Sigmoid colon (tissue), 7 donors: ENCODE data around the gene HDAC4. TPM values are rescaled to one million over a fixed set of nuclear protein-coding genes. Genes with fewer than 3 reads are reported as not detected.
A peak's percentile ranks its signal among the peaks of the same experiment; 100 is the strongest.

Experiments
- DNase-seq: peaks from one replicate; pipeline ENCODE4 v3.0.0-alpha.2; 2019
- H3K27ac ChIP-seq, 4 donors: fragments of 200-600 bp; sonication (generic); one replicate each; pipeline ENCODE4 v1.5.1; 2016 to 2019; ENCODE audit warnings: mild to moderate bottlenecking in 1 of 4
- H3K27me3 ChIP-seq, 3 donors: fragments of 200-600 bp; sonication (generic); one replicate each; pipeline ENCODE4 v1.5.1; 2019; ENCODE audit warnings: mild to moderate bottlenecking in 1 of 3
- H3K36me3 ChIP-seq, 4 donors: fragments of 200-600 bp; sonication (generic); one replicate each; pipeline ENCODE4 v1.5.1; 2016 to 2019
- H3K4me1 ChIP-seq, 4 donors: fragments of 200-600 bp; sonication (generic); one replicate each; pipeline ENCODE4 v1.5.1; 2017 to 2019
- H3K4me3 ChIP-seq, 4 donors: fragments of 200-600 bp; sonication (generic); one replicate each; pipeline ENCODE4 v1.5.1; 2017 to 2019; ENCODE audit warnings: mild to moderate bottlenecking in 2 of 4, moderate library complexity in 1 of 4
- H3K9me3 ChIP-seq, 4 donors: fragments of 200-600 bp in 3 of 4; sonication (generic) in 3 of 4; one replicate each; pipeline versions ENCODE4 v1.5.1 to v1.6.1; 2013 to 2019
- EP300 ChIP-seq, 4 donors: sonication (generic); formaldehyde crosslinking; IDR thresholded peaks; one replicate each; pipeline ENCODE4 v1.6.1; 2017; ENCODE audit warnings: antibody characterized with exemption in 4 of 4
- POLR2A ChIP-seq, 2 donors: fragments of 450-650 bp; IDR thresholded peaks; one replicate each; pipeline ENCODE4 v1.6.1; 2016; ENCODE audit warnings: antibody characterized with exemption in 2 of 2, mild to moderate bottlenecking in 2 of 2, moderate library complexity in 2 of 2
- POLR2AphosphoS5 ChIP-seq, 4 donors: sonication (generic); formaldehyde crosslinking; IDR thresholded peaks; one replicate each; pipeline ENCODE4 v1.6.1; 2017; ENCODE audit warnings: antibody characterized with exemption in 4 of 4
- whole genome bisulfite sequencing, 2 donors: extraction: QIAGEN DNeasy Blood & Tissue Kit; methylation state at CpG; one replicate each; pipeline ENCODE4 v1.1.7; 2013; 5-methylcytosine and 5-hydroxymethylcytosine counted together
- intact Hi-C: fragments of 100-400 bp; cut with DNase I; formaldehyde crosslinking; loops from one replicate; pipeline ENCODE4 v1.15.1; 2023
- polyA plus RNA-seq, 3 donors: library from polyadenylated mRNA; stranded (reverse); fragments of 200-250 nt; gene quantifications; one replicate each; pipeline ENCODE4 v1.2.3, GENCODE V29; 2013
- total RNA-seq, 4 donors: library from RNA; depleted of rRNA; stranded (reverse); fragments of >200 nt; gene quantifications; one replicate each; pipeline ENCODE4 v1.1.0, GENCODE V29; 2016
- TF ChIP-seq, protein P1 (sequence below), 4 experiments: fragments of 450-650 bp in 3 of 4; fragments of 200-600 bp in 1 of 4; IDR thresholded peaks; one replicate each; pipeline ENCODE4 v1.5.1; 2016 to 2019; ENCODE audit warnings: antibody characterized with exemption in 4 of 4, mild to moderate bottlenecking in 3 of 4, moderate library complexity in 2 of 4
- donor health status: healthy with polysubstance abuse.
- donor health status: Bipolar disorder and iron deficiency.
- donor health status: healthy.

The HDAC4 gene
- total and polyA plus RNA-seq, 7 donors = 1.8 to 196 (median 77.0) TPM

DNA sequence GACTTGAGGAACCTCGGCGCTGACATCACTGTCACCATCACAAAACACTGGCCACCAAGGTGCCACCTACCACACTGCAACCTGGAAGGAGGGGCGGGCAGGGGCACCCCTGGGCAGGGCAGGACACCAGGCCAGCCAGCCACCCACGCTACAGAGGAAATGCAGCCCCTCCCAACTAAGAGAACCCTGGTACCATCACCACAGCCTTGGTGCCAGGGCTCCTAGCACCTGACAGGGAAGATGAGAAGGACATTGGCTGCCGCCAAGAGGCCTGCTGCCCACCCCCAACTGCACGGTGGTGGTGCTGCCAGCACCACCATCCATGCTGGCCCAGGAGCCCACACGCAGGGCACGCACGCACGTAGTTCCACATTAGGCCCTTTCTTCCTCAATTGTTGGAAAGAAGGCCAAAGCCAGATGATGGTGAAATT lies 88.7 kb downstream of the HDAC4 start:
- Histone ChIP-seq H3K36me3 (no peaks in the 10 kb centered on the region), H3K27me3 (no peaks in the 10 kb centered on the region), H3K4me3 (no peak overlapping the region), H3K27ac (peak overlapping the region; percentile 93 to 97 (median 96)), H3K4me1 (peaks cover 4 to 80% (median 73%) of the 10 kb centered on the region in 4 donors), H3K9me3 (no peaks in the 10 kb centered on the region)
- DNase-seq = peak; percentile 63
- TF ChIP-seq EP300 (IDR thresholded peaks at IDR 0.05) (no peak), POLR2AphosphoS5 (IDR thresholded peaks at IDR 0.05) (no peak), POLR2A (IDR thresholded peaks at IDR 0.05) (no peak)
- TF ChIP-seq, protein P1, sequence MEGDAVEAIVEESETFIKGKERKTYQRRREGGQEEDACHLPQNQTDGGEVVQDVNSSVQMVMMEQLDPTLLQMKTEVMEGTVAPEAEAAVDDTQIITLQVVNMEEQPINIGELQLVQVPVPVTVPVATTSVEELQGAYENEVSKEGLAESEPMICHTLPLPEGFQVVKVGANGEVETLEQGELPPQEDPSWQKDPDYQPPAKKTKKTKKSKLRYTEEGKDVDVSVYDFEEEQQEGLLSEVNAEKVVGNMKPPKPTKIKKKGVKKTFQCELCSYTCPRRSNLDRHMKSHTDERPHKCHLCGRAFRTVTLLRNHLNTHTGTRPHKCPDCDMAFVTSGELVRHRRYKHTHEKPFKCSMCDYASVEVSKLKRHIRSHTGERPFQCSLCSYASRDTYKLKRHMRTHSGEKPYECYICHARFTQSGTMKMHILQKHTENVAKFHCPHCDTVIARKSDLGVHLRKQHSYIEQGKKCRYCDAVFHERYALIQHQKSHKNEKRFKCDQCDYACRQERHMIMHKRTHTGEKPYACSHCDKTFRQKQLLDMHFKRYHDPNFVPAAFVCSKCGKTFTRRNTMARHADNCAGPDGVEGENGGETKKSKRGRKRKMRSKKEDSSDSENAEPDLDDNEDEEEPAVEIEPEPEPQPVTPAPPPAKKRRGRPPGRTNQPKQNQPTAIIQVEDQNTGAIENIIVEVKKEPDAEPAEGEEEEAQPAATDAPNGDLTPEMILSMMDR (IDR thresholded peaks at IDR 0.05) = no peak
- intact Hi-C loops = no loop called here
- WGBS, 2 donors = 96% methylated on average over 10 of the region's 10 CpGs

DNA sequence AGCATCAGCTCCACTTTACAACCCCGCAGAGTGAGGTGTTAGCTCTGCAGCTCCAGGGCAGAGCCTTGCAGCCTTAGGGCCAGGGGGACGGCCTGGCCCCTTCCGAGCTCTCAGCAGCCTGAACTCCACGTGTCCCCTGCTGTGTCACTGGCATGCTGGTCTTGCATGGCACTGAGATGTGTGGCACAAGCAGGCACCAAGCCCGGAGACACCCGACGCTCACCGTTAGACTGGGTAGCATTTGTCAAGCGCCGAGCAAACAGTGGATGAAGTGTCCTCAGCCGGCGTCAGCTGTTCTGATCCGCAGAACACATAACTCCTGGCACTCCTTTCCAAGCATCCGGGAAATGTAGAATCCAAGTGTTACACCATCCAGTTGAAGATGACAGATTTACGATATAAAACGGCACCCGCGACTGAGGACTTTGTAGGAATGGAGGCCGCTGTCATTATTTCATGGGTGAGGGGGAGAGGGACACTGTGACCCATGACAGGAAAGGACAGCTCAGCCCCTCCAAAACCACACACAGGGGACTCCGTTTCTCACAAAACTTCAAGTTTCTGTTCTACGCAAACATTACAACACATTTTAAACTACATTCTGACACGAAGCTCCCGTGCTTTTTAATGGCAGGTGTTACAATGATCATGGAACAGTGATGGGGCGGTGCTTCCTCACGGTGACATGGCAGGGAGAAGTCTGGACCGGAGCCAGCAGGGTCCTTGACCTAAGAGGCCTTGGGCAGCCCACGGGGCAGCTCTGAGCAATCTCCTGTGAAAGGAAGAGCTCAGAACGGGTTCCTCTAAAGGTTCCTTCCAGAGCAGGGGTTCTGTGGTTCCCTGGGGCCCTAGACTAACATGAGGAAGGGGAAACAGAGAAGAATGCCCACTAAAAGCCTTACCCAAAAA lies 89.4 kb downstream of the HDAC4 start:
- Histone ChIP-seq H3K4me1 (peaks cover 4 to 80% (median 73%) of the 10 kb centered on the region in 4 donors), H3K27ac (peak overlapping the region; percentile 93 to 97 (median 96)), H3K9me3 (no peaks in the 10 kb centered on the region), H3K4me3 (peak overlapping the region in 3 of 4 donors; percentile 10 to 30 (median 18)), H3K27me3 (no peaks in the 10 kb centered on the region), H3K36me3 (no peaks in the 10 kb centered on the region)
- 76 to 80% methylated on average over 28 of the region's 28 CpGs for WGBS, 2 donors
- intact Hi-C loops = loop anchor here (2.0 kb wide), 2 partner anchors 17 to 37 kb away; no protein-coding TSS in a partner anchor
- TF ChIP-seq EP300 (IDR thresholded peaks at IDR 0.05) = peak in 3 of 4 donors; percentile 82 to 95 (median 83)
- TF ChIP-seq POLR2AphosphoS5 (IDR thresholded peaks at IDR 0.05) = peak; percentile 80 to 91 (median 90)
- TF ChIP-seq, protein P1 (IDR thresholded peaks at IDR 0.05) = no peak
- peak; percentile 13 to 59 for TF ChIP-seq POLR2A (IDR thresholded peaks at IDR 0.05)
- DNase-seq = peak; percentile 93

DNA sequence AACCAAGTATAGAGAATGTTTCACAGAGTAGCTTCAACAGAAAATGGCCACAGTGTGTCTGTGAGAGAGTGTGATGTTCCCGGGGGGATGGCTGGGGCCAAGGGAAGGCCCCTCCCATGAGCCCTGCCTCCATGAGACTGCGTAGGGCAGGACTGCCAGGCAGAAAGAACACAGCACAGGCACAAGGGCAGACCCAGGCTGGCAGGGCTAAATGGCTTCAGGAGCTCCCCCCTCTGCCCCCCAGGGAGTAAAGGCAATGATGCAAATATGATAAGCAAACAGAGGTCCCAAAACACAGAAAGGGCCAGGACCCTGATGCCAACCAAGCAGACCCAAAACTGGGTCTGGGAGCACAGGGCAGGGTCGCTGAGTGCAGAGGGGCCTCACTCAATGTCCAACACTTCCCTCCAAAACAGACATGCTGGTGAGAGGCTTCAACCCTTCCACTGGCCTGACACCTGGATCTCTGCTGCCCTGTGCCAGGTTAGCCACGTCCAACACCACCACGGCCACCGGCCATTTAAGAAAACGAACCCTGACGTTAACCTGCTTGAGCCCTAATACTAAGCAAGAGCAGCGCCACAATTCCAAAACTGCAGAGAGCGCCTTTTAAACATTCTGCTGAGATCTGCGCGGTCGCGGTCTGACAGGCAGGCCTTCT lies 90.3 kb downstream of the HDAC4 start:
- peaks cover 4 to 80% (median 77%) of the 10 kb centered on the region in 4 donors for H3K4me1 ChIP-seq
- 93 to 94% methylated on average over 14 of the region's 14 CpGs for WGBS, 2 donors
- TF ChIP-seq EP300 (IDR thresholded peaks at IDR 0.05) (peak in 1 of 4 donors; percentile 67), POLR2A (IDR thresholded peaks at IDR 0.05) (peak in 1 of 2 donors; percentile 17), POLR2AphosphoS5 (IDR thresholded peaks at IDR 0.05) (peak; percentile 55 to 80 (median 74))
- TF ChIP-seq, protein P1 (IDR thresholded peaks at IDR 0.05) = no peak
- intact Hi-C loops = loop anchor here (2.0 kb wide), 2 partner anchors 18 to 38 kb away; no protein-coding TSS in a partner anchor
- peak overlapping the region; percentile 93 to 97 (median 96) for H3K27ac ChIP-seq
- no peaks in the 10 kb centered on the region for H3K36me3 ChIP-seq
- no peaks in the 10 kb centered on the region for H3K9me3 ChIP-seq
- no peaks in the 10 kb centered on the region for H3K27me3 ChIP-seq
- peak; percentile 88 for DNase-seq
- peak overlapping the region in 3 of 4 donors; percentile 10 to 53 (median 18) for H3K4me3 ChIP-seq

DNA sequence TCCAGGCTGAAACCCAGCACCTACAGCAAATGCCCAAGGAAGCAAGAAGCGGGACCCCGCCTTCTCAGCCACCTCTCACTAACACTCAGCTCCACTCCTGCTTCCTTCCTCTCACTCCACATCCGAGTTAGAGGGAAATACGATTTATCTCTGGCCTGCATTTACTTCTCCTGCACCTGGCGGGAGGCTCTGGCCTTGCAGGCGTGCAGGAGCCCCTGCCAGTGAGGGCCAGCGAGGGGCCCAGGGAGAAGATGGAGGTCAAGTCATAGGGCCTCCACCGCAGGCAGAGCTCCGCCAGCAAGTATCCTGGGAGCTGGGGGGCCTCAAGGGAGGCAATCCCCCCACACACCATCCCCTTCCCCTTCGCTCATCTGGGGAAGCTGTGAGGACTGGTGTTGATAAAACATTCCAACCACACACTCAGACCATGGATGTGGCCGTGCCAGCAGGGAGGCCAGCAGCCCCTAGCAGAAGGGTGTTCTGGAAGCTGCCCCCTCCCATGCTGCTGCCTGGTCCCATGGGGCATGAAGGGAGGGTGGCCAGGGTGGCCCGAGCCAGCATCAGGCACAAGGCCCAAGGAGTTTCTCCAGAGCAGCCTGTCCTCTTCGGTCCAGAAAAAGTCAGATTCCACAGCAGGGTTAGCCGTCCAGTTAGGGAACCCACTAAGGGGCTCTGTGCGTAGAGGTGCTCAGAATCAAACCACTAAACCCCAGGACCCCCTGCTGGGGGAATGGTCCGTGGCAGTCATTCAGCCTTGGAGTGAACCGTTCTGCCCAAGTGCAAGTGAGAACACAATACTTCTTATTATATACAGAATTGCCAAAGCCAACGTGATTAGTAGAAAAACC lies 91.2 kb downstream of the HDAC4 start:
- TF ChIP-seq, protein P1 (IDR thresholded peaks at IDR 0.05) = peak in 1 of 4 experiments; percentile 35
- TF ChIP-seq POLR2AphosphoS5 (IDR thresholded peaks at IDR 0.05) (no peak), POLR2A (IDR thresholded peaks at IDR 0.05) (no peak), EP300 (IDR thresholded peaks at IDR 0.05) (no peak)
- DNase-seq = peak; percentile 70
- peak overlapping the region; percentile 48 to 62 (median 54) for H3K4me3 ChIP-seq
- H3K36me3 ChIP-seq = no peaks in the 10 kb centered on the region
- H3K27ac ChIP-seq = peak overlapping the region; percentile 93 to 97 (median 96)
- WGBS, 2 donors = 79 to 89% methylated on average over 18 of the region's 18 CpGs
- H3K9me3 ChIP-seq = no peaks in the 10 kb centered on the region
- peaks cover 4 to 88% (median 86%) of the 10 kb centered on the region in 4 donors for H3K4me1 ChIP-seq
- no peaks in the 10 kb centered on the region for H3K27me3 ChIP-seq
- intact Hi-C loops = loop anchor here (2.0 to 5.0 kb wide), 5 partner anchors 19 to 197 kb away; no protein-coding TSS in a partner anchor
